ENCODE measurements around the gene CTBP2.

GRCh38 chr10:125192005-125192404 lies 31.6 kb upstream of the CTBP2 start:
- no peak for TF ChIP-seq CTCF (IDR thresholded peaks at IDR 0.05)
- TF ChIP-seq POLR2A (IDR thresholded peaks at IDR 0.05), result no peak
